BJ (cell line): Measurements from ENCODE around the gene MEIKIN. TPM values are rescaled to one million over a fixed set of nuclear protein-coding genes. Genes with fewer than 3 reads are reported as not detected.

Experiments
- CTCF ChIA-PET: fragments of 350-600 bp; formaldehyde crosslinking; extraction: SDS; loops from one replicate; lab custom pipeline; 2021; ENCODE audit warnings: antibody characterized with exemption, inconsistent platforms; lab: Yijun Ruan, JAX
- POLR2A ChIA-PET: fragments of 300-600 bp; sonication (Branson Sonifier 250); formaldehyde crosslinking; extraction: SDS; loops from one replicate; lab custom pipeline; 2021; ENCODE audit warnings: antibody characterized with exemption; lab: Charles Lee
- DNase-seq: peaks from one replicate; pipeline ENCODE4 v3.0.0-alpha.2; 2011; ENCODE audit warnings: low read depth
- H3K27me3 ChIP-seq: 2 replicates; pipeline ENCODE4 v1.6.0; 2011; ENCODE audit warnings: low read length; ENCODE audit not compliant: control insufficient read depth, insufficient read depth
- H3K36me3 ChIP-seq: 2 replicates; pipeline ENCODE4 v1.5.1; 2011; ENCODE audit warnings: low read length; ENCODE audit not compliant: control insufficient read depth, insufficient read depth
- H3K4me3 ChIP-seq: 2 replicates; pipeline ENCODE4 v1.5.1; 2011; ENCODE audit warnings: low read depth, mild to moderate bottlenecking, control low read depth, low read length
- CTCF ChIP-seq: IDR thresholded peaks from 2 replicates; pipeline ENCODE4 v1.5.1; 2011; ENCODE audit warnings: low read depth, mild to moderate bottlenecking, control low read depth, inconsistent platforms, low read length, moderate library complexity; ENCODE audit not compliant: insufficient read depth
- polyA plus RNA-seq: library from polyadenylated mRNA; depleted of rRNA; stranded (reverse); fragments of >200 nt; gene quantifications from 2 replicates; pipeline ENCODE4 v1.2.3, GENCODE V29; 2011

Gene MEIKIN
- polyA plus RNA-seq, 1 experiment: not detected

- Histone ChIP-seq H3K27me3 (no peaks in the 10 kb centered on the region; the same call in 1 of the 2 replicates), H3K36me3 (no peaks in the 10 kb centered on the region), H3K4me3 (no peak overlapping the region)
- no peak for DNase-seq
- no peak for TF ChIP-seq CTCF
- POLR2A ChIA-PET: no interaction called here
- CTCF ChIA-PET: no interaction called here
These were observed 6.9 kb upstream of the MEIKIN start for GRCh38 chr5:131952301-131952857.

- CTCF ChIA-PET: no interaction called here
- H3K36me3 ChIP-seq: no peaks in the 10 kb centered on the region
- no peaks in the 10 kb centered on the region; the same call in 1 of the 2 replicates for H3K27me3 ChIP-seq
- no peak for DNase-seq
- H3K4me3 ChIP-seq: no peak overlapping the region
- POLR2A ChIA-PET: no interaction called here
- no peak for TF ChIP-seq CTCF
These were observed 5.2 kb upstream of the MEIKIN start for GRCh38 chr5:131950706-131951105.

GRCh38 chr5:131947445-131947844 is 2.0 kb upstream of the MEIKIN start:
- POLR2A ChIA-PET: no interaction called here
- Histone ChIP-seq H3K27me3 (no peaks in the 10 kb centered on the region; the same call in 1 of the 2 replicates), H3K36me3 (no peaks in the 10 kb centered on the region), H3K4me3 (no peak overlapping the region)
- CTCF ChIA-PET: no interaction called here
- TF ChIP-seq CTCF: no peak
- DNase-seq: no peak

GRCh38 chr5:131944702-131945550 is 537 bp downstream of the MEIKIN start:
- no peak for TF ChIP-seq CTCF
- no peak for DNase-seq
- Histone ChIP-seq H3K36me3 (no peaks in the 10 kb centered on the region), H3K4me3 (no peak overlapping the region), H3K27me3 (no peaks in the 10 kb centered on the region; the same call in 1 of the 2 replicates)
- CTCF ChIA-PET: no interaction called here
- POLR2A ChIA-PET: no interaction called here

- DNase-seq: no peak
- CTCF ChIA-PET: no interaction called here
- POLR2A ChIA-PET: no interaction called here
- no peaks in the 10 kb centered on the region for H3K27me3 ChIP-seq
- no peak overlapping the region for H3K4me3 ChIP-seq
- H3K36me3 ChIP-seq: no peaks in the 10 kb centered on the region
- TF ChIP-seq CTCF: no peak
These were observed 1.5 kb downstream of the MEIKIN start for GRCh38 chr5:131943916-131944315.
